Sigmoid colon (tissue), 7 donors: ENCODE measurements around the gene CCDC85A. TPM values are rescaled to one million over a fixed set of nuclear protein-coding genes. Genes with fewer than 3 reads are reported as not detected.

ENCODE experiments used
- DNase-seq: peaks from one replicate; pipeline ENCODE4 v3.0.0-alpha.2; 2019
- H3K27ac ChIP-seq, 4 donors: fragments of 200-600 bp; sonication (generic); one replicate each; pipeline ENCODE4 v1.5.1; 2016 to 2019; ENCODE audit warnings: mild to moderate bottlenecking in 1 of 4
- H3K27me3 ChIP-seq, 3 donors: fragments of 200-600 bp; sonication (generic); one replicate each; pipeline ENCODE4 v1.5.1; 2019; ENCODE audit warnings: mild to moderate bottlenecking in 1 of 3
- H3K36me3 ChIP-seq, 4 donors: fragments of 200-600 bp; sonication (generic); one replicate each; pipeline ENCODE4 v1.5.1; 2016 to 2019
- H3K4me1 ChIP-seq, 4 donors: fragments of 200-600 bp; sonication (generic); one replicate each; pipeline ENCODE4 v1.5.1; 2017 to 2019
- H3K4me3 ChIP-seq, 4 donors: fragments of 200-600 bp; sonication (generic); one replicate each; pipeline ENCODE4 v1.5.1; 2017 to 2019; ENCODE audit warnings: mild to moderate bottlenecking in 2 of 4, moderate library complexity in 1 of 4
- H3K9me3 ChIP-seq, 4 donors: fragments of 200-600 bp in 3 of 4; sonication (generic) in 3 of 4; one replicate each; pipeline versions ENCODE4 v1.5.1 to v1.6.1; 2013 to 2019
- CTCF ChIP-seq, 4 experiments: fragments of 450-650 bp in 3 of 4; fragments of 200-600 bp in 1 of 4; IDR thresholded peaks; one replicate each; pipeline ENCODE4 v1.5.1; 2016 to 2019; ENCODE audit warnings: antibody characterized with exemption in 4 of 4, mild to moderate bottlenecking in 3 of 4, moderate library complexity in 2 of 4
- EP300 ChIP-seq, 4 donors: sonication (generic); formaldehyde crosslinking; IDR thresholded peaks; one replicate each; pipeline ENCODE4 v1.6.1; 2017; ENCODE audit warnings: antibody characterized with exemption in 4 of 4
- POLR2A ChIP-seq, 2 donors: fragments of 450-650 bp; IDR thresholded peaks; one replicate each; pipeline ENCODE4 v1.6.1; 2016; ENCODE audit warnings: antibody characterized with exemption in 2 of 2, mild to moderate bottlenecking in 2 of 2, moderate library complexity in 2 of 2
- POLR2AphosphoS5 ChIP-seq, 4 donors: sonication (generic); formaldehyde crosslinking; IDR thresholded peaks; one replicate each; pipeline ENCODE4 v1.6.1; 2017; ENCODE audit warnings: antibody characterized with exemption in 4 of 4
- WGBS, 2 donors: extraction: QIAGEN DNeasy Blood & Tissue Kit; methylation state at CpG; one replicate each; pipeline ENCODE4 v1.1.7; 2013; 5-methylcytosine and 5-hydroxymethylcytosine counted together
- intact Hi-C: fragments of 100-400 bp; cut with DNase I; formaldehyde crosslinking; loops from one replicate; pipeline ENCODE4 v1.15.1; 2023
- polyA plus RNA-seq, 3 donors: library from polyadenylated mRNA; stranded (reverse); fragments of 200-250 nt; gene quantifications; one replicate each; pipeline ENCODE4 v1.2.3, GENCODE V29; 2013
- total RNA-seq, 4 donors: library from RNA; depleted of rRNA; stranded (reverse); fragments of >200 nt; gene quantifications; one replicate each; pipeline ENCODE4 v1.1.0, GENCODE V29; 2016
- donor health status: healthy with polysubstance abuse.
- donor health status: Bipolar disorder and iron deficiency.
- donor health status: healthy.

The CCDC85A gene
- total and polyA plus RNA-seq, 7 donors, result 0.58 to 8.2 (median 3.5) TPM; not detected in 2

- intact Hi-C loops, result no loop called here
- WGBS, 2 donors, result 80 to 94% methylated on average over 1 of the region's 1 CpG
- no peak for TF ChIP-seq POLR2A (IDR thresholded peaks at IDR 0.05)
- no peak for TF ChIP-seq EP300 (IDR thresholded peaks at IDR 0.05)
- TF ChIP-seq POLR2AphosphoS5 (IDR thresholded peaks at IDR 0.05), result no peak
- Histone ChIP-seq H3K27ac (no peak overlapping the region), H3K4me1 (no peaks in the 10 kb centered on the region), H3K27me3 (no peaks in the 10 kb centered on the region), H3K4me3 (no peak overlapping the region), H3K36me3 (no peaks in the 10 kb centered on the region), H3K9me3 (no peaks in the 10 kb centered on the region)
- no peak for DNase-seq
These were observed 33.3 kb downstream of the CCDC85A start for GRCh38 chr2:56217106-56217505.

GRCh38 chr2:56222481-56222880 lies 38.7 kb downstream of the CCDC85A start:
- intact Hi-C loops, result no loop called here
- TF ChIP-seq POLR2A (IDR thresholded peaks at IDR 0.05) (no peak), POLR2AphosphoS5 (IDR thresholded peaks at IDR 0.05) (no peak), CTCF (IDR thresholded peaks at IDR 0.05) (no peak), EP300 (IDR thresholded peaks at IDR 0.05) (no peak)
- Histone ChIP-seq H3K4me3 (no peak overlapping the region), H3K27me3 (no peaks in the 10 kb centered on the region), H3K27ac (no peak overlapping the region), H3K9me3 (no peaks in the 10 kb centered on the region), H3K36me3 (no peaks in the 10 kb centered on the region), H3K4me1 (no peaks in the 10 kb centered on the region)
- 86 to 91% methylated on average over 3 of the region's 3 CpGs for WGBS, 2 donors
- DNase-seq, result no peak

DNA sequence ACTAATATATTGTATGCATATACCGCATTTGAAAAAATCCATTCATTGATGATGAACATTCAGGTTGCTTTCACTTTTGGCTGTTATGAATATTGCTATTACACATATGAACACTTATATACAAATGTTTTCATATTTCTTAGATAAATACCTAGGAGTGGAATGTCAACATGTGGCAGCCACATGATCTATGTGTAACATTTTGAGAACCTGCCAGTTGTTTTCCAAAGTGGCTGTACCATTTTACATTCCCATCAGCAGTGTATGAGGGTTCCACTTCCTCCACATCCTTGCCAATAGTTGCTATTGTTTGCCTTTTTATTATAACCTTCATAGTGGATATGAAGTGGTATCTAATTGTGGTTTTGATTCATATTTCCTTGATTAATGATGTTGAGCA lies 40.5 kb downstream of the CCDC85A start:
- DNase-seq, result no peak
- Histone ChIP-seq H3K9me3 (no peaks in the 10 kb centered on the region), H3K4me3 (no peak overlapping the region), H3K36me3 (no peaks in the 10 kb centered on the region), H3K27ac (no peak overlapping the region), H3K27me3 (no peaks in the 10 kb centered on the region), H3K4me1 (no peaks in the 10 kb centered on the region)
- WGBS, 2 donors, result 94 to 97% methylated on average over 1 of the region's 1 CpG
- intact Hi-C loops, result no loop called here
- TF ChIP-seq CTCF (IDR thresholded peaks at IDR 0.05) (no peak), POLR2AphosphoS5 (IDR thresholded peaks at IDR 0.05) (no peak), EP300 (IDR thresholded peaks at IDR 0.05) (no peak), POLR2A (IDR thresholded peaks at IDR 0.05) (no peak)

- WGBS, 2 donors, result 92% methylated on average over 1 of the region's 1 CpG
- no peak for DNase-seq
- H3K9me3 ChIP-seq, result no peaks in the 10 kb centered on the region
These were observed 44.0 kb downstream of the CCDC85A start for GRCh38 chr2:56227811-56228210.

GRCh38 chr2:56229397-56230060 lies 45.7 kb downstream of the CCDC85A start:
- H3K9me3 ChIP-seq, result no peaks in the 10 kb centered on the region
- no peak overlapping the region for H3K27ac ChIP-seq
- H3K4me1 ChIP-seq, result no peaks in the 10 kb centered on the region
- no peaks in the 10 kb centered on the region for H3K36me3 ChIP-seq
- H3K27me3 ChIP-seq, result no peaks in the 10 kb centered on the region
- 80 to 83% methylated on average over 6 of the region's 6 CpGs for WGBS, 2 donors
- no peak for DNase-seq
- no peak for TF ChIP-seq CTCF (IDR thresholded peaks at IDR 0.05)
- no peak for TF ChIP-seq POLR2A (IDR thresholded peaks at IDR 0.05)
- no peak for TF ChIP-seq EP300 (IDR thresholded peaks at IDR 0.05)
- no peak for TF ChIP-seq POLR2AphosphoS5 (IDR thresholded peaks at IDR 0.05)
- intact Hi-C loops, result no loop called here
- H3K4me3 ChIP-seq, result no peak overlapping the region

More at GRCh38 chr2:56227811-56228210, 44.0 kb downstream of the CCDC85A start:
- H3K36me3 ChIP-seq, result no peaks in the 10 kb centered on the region
- no peak overlapping the region for H3K27ac ChIP-seq
- H3K4me1 ChIP-seq, result no peaks in the 10 kb centered on the region
- TF ChIP-seq EP300 (IDR thresholded peaks at IDR 0.05) (no peak), POLR2AphosphoS5 (IDR thresholded peaks at IDR 0.05) (no peak), POLR2A (IDR thresholded peaks at IDR 0.05) (no peak), CTCF (IDR thresholded peaks at IDR 0.05) (no peak)
- intact Hi-C loops, result no loop called here
- H3K27me3 ChIP-seq, result no peaks in the 10 kb centered on the region
- no peak overlapping the region for H3K4me3 ChIP-seq
